ENCODE measurements around the gene HSDL1. TPM values are rescaled to one million over a fixed set of nuclear protein-coding genes. Genes with fewer than 3 reads are reported as not detected.

HSDL1 gene
- total RNA-seq, 3 donors from 2014 or later (not counting 1 experiment from before 2014, with no cell fraction given) = 11.2 to 15.3 (median 13.5) TPM

DNA sequence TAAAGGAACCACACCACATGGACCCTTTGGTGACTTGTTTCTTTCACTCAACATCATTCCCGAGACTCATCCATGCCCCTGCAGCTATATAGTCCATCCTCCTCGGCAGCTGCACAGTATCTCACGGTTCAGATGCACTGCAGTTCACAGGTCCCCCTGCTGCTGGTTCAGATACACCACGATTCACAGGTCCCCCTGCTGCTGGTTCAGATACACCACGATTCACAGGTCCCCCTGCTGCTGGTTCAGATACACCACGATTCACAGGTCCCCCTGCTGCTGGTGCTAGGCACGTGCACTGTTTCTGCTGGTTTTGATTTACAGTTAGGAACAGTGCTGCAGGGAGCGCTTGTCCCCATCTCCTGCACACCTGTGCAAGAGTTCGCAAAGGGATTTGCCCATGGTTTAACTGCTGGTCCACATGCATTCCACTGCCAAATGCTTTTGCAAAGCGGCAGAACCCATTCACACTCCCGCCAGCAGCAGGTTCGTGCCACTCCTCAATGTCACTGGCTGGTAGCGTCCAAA lies 3.8 kb downstream of the HSDL1 start:
- Histone ChIP-seq H3K36me3 (ENCODE audit: control insufficient read depth, insufficient read depth, low read length) (no peaks in the 10 kb centered on the region), H3K9me3 (ENCODE audit: control insufficient read depth, insufficient read depth, low read length) (no peaks in the 10 kb centered on the region), H3K27me3 (ENCODE audit: control insufficient read depth, insufficient read depth, low read length) (no peaks in the 10 kb centered on the region), H3K4me1 (ENCODE audit: control insufficient read depth, insufficient read depth, low read length) (peaks cover 12% of the 10 kb centered on the region), H3K27ac (ENCODE audit: low read length) (no peak overlapping the region), H3K4me3 (ENCODE audit: low read length) (no peak overlapping the region)
- Mint-ChIP-seq H3K27me3 (ENCODE audit: low read depth in 2 of 2) (no peaks in the 10 kb centered on the region), H3K36me3 (no peaks in the 10 kb centered on the region), H3K27ac (no peak overlapping the region), H3K4me3 (no peak overlapping the region), H3K4me1 (peaks cover 25 to 26% of the 10 kb centered on the region in 2 donors), H3K9me3 (no peaks in the 10 kb centered on the region)
- peak in 1 of 2 donors; percentile 34 for DNase-seq
- intact Hi-C loops (cut with micrococcal nuclease) = no loop called here
- 65% methylated on average over 13 of the region's 13 CpGs for WGBS (ENCODE audit: insufficient coverage)
- ATAC-seq = no peak
- TF ChIP-seq, protein P1, sequence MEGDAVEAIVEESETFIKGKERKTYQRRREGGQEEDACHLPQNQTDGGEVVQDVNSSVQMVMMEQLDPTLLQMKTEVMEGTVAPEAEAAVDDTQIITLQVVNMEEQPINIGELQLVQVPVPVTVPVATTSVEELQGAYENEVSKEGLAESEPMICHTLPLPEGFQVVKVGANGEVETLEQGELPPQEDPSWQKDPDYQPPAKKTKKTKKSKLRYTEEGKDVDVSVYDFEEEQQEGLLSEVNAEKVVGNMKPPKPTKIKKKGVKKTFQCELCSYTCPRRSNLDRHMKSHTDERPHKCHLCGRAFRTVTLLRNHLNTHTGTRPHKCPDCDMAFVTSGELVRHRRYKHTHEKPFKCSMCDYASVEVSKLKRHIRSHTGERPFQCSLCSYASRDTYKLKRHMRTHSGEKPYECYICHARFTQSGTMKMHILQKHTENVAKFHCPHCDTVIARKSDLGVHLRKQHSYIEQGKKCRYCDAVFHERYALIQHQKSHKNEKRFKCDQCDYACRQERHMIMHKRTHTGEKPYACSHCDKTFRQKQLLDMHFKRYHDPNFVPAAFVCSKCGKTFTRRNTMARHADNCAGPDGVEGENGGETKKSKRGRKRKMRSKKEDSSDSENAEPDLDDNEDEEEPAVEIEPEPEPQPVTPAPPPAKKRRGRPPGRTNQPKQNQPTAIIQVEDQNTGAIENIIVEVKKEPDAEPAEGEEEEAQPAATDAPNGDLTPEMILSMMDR (IDR thresholded peaks at IDR 0.05) = no peak

DNA sequence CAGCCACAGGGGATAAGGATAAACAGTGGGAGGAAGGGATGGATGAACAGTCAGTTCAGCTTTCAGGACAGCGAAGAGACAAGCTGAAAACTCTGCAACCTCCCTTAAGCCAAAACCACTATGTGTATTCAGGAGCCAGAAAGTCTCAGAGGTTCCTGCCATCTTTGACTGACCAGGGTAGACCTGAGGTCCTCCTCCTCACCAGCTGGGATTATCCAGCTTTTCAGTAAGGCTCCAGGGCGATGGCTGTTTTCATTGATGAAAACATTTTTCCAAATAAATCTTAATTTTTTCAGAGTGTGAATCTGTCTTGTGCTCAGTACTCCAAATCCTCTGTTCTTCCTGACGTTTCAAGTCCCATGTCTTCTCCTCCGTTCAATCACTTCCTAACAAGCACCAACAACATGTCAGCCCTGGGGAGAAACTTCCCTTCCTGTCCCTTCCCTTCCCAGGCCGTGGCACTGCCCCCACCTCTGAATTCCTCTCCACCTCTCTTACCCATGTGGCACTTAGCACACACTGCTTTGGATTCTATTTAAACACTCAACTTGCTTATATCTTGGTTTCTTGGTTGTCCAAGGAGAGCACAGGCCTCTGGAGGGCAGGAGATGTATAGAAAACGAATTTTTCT lies 5.2 kb downstream of the HSDL1 start:
- Histone ChIP-seq H3K9me3 (ENCODE audit: control insufficient read depth, insufficient read depth, low read length) (no peaks in the 10 kb centered on the region), H3K27ac (ENCODE audit: low read length) (no peak overlapping the region), H3K27me3 (ENCODE audit: control insufficient read depth, insufficient read depth, low read length) (no peaks in the 10 kb centered on the region), H3K36me3 (ENCODE audit: control insufficient read depth, insufficient read depth, low read length) (no peaks in the 10 kb centered on the region), H3K4me3 (ENCODE audit: low read length) (no peak overlapping the region), H3K4me1 (ENCODE audit: control insufficient read depth, insufficient read depth, low read length) (peaks cover 6% of the 10 kb centered on the region)
- no peaks in the 10 kb centered on the region for H3K36me3 Mint-ChIP-seq
- 78% methylated on average over 6 of the region's 6 CpGs for WGBS (ENCODE audit: insufficient coverage)
- no peak overlapping the region for H3K27ac Mint-ChIP-seq
- TF ChIP-seq, protein P1 (IDR thresholded peaks at IDR 0.05) = no peak
- peaks cover 25 to 26% of the 10 kb centered on the region in 2 donors for H3K4me1 Mint-ChIP-seq
- no peaks in the 10 kb centered on the region for H3K9me3 Mint-ChIP-seq
- DNase-seq (no peak), ATAC-seq (no peak)
- no peaks in the 10 kb centered on the region for H3K27me3 Mint-ChIP-seq (ENCODE audit: low read depth in 2 of 2)
- intact Hi-C loops (cut with micrococcal nuclease) = no loop called here
- no peak overlapping the region for H3K4me3 Mint-ChIP-seq

DNA sequence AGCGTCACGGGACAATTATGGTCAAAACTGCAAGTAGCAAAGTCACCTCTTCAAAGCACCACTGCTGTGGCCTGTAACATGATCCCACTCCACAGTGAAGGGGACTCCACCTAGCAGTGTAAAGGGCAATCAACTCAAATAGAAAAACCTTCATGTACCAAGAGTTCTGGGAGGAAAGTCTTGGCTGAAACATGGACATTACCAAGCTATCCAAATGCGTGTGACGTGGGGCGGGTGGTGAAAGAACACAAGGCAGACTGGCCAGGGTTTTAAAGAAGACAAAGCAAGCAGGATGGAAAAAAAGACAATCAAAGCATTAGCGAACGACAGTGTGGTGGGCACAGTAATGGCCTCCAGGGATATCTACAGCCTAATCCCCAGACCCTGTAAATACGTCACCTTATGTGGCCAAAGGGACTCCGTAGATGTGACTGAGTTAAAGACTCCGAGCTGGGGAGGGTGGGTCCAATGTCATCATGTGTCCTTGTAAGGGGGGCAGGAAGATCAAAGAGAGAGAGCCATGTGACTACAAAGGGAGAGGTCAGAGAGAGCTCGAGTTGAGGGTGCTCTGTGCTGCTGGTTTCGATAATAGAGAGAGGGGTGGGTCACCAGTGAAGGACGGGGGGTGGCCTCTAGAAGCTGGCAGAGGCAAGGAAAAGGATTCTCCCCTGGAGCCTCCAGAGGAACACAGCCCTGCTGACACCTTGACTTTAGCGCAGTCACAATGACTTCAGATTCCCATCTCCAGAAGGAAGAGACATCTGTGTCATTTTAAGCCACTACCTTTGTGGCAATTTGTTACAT lies 6.0 kb downstream of the HSDL1 start:
- Mint-ChIP-seq H3K4me3 (no peak overlapping the region), H3K36me3 (no peaks in the 10 kb centered on the region), H3K27me3 (ENCODE audit: low read depth in 2 of 2) (no peaks in the 10 kb centered on the region), H3K9me3 (no peaks in the 10 kb centered on the region), H3K27ac (peak overlapping the region in 1 of 2 donors; percentile 23), H3K4me1 (peaks cover 19 to 21% of the 10 kb centered on the region in 2 donors)
- DNase-seq (no peak), ATAC-seq (no peak)
- intact Hi-C loops (cut with micrococcal nuclease) = no loop called here
- no peak overlapping the region for H3K27ac ChIP-seq (ENCODE audit: low read length)
- H3K36me3 ChIP-seq (ENCODE audit: control insufficient read depth, insufficient read depth, low read length) = no peaks in the 10 kb centered on the region
- H3K4me3 ChIP-seq (ENCODE audit: low read length) = no peak overlapping the region
- TF ChIP-seq, protein P1 (IDR thresholded peaks at IDR 0.05) = no peak
- H3K27me3 ChIP-seq (ENCODE audit: control insufficient read depth, insufficient read depth, low read length) = no peaks in the 10 kb centered on the region
- peaks cover under 1% of the 10 kb centered on the region for H3K4me1 ChIP-seq (ENCODE audit: control insufficient read depth, insufficient read depth, low read length)
- no peaks in the 10 kb centered on the region for H3K9me3 ChIP-seq (ENCODE audit: control insufficient read depth, insufficient read depth, low read length)
- 72% methylated on average over 14 of the region's 14 CpGs for WGBS (ENCODE audit: insufficient coverage)

All from natural killer cell (primary cell).